VCaP (cell line): ENCODE data around the gene ROR1.

Experiments used
- H3K27ac ChIP-seq: fragments of 450-650 bp; 2 replicates; pipeline ENCODE4 v1.5.1; 2017
- CTCF ChIP-seq: fragments of 450-650 bp; conservative IDR thresholded peaks from 2 replicates; pipeline ENCODE4 v1.5.1; 2017; ENCODE audit warnings: mild to moderate bottlenecking, moderate library complexity

The ROR1 gene

GRCh38 chr1:63799307-63799706, 25.5 kb downstream of the ROR1 start:
- TF ChIP-seq CTCF: no peak
- H3K27ac ChIP-seq: peak overlapping the region; percentile 53

- TF ChIP-seq CTCF: no peak
- peak overlapping the region; percentile 53 for H3K27ac ChIP-seq
Observed at GRCh38 chr1:63799820-63800219, 26.0 kb downstream of the ROR1 start.

DNA sequence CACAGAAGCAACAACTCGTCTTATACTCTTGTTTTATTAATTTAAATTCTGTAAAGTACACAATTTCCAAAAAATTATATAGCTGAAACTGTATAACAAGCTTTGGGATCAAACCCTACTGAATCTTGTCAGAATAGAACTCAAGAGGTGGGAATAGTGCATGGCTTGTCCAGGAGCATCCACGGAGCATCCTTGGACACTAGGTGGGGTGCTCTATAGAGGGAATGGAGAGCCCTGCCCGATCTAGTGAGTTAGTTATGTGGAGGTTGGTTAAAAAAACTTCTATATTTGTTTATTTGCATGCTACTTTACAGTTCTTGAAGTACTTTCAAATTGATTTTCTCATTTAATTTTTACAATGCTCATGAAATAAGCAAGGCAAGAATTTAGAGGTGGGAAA, 28.3 kb downstream of the ROR1 start:
- no peak for TF ChIP-seq CTCF
- H3K27ac ChIP-seq: no peak overlapping the region

- no peak for TF ChIP-seq CTCF
- H3K27ac ChIP-seq: no peak overlapping the region
Observed at GRCh38 chr1:63804829-63805484, 31.1 kb downstream of the ROR1 start.

DNA sequence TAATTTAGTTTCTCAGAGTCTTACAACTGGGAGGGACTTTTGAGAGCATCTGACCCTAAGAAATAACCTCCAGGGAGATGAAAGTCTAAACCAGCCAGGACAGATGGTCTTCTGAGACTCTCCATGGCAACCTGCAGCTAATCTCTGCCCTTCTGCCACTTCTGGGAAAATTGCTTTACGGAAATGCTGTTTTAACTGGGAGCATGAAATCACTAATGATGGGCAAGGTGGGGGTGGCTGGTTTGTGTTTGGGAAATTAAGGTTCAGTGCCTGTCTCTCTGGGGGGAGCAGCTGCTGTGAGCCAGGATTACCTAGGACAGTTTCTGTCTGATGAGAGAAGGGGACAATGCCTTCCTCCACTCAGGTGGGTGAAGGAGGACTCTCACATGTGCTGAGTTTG, 33.2 kb downstream of the ROR1 start:
- no peak for TF ChIP-seq CTCF
- H3K27ac ChIP-seq: no peak overlapping the region

- H3K27ac ChIP-seq: no peak overlapping the region
- no peak for TF ChIP-seq CTCF
Observed at GRCh38 chr1:63810936-63811469, 37.2 kb downstream of the ROR1 start.

DNA sequence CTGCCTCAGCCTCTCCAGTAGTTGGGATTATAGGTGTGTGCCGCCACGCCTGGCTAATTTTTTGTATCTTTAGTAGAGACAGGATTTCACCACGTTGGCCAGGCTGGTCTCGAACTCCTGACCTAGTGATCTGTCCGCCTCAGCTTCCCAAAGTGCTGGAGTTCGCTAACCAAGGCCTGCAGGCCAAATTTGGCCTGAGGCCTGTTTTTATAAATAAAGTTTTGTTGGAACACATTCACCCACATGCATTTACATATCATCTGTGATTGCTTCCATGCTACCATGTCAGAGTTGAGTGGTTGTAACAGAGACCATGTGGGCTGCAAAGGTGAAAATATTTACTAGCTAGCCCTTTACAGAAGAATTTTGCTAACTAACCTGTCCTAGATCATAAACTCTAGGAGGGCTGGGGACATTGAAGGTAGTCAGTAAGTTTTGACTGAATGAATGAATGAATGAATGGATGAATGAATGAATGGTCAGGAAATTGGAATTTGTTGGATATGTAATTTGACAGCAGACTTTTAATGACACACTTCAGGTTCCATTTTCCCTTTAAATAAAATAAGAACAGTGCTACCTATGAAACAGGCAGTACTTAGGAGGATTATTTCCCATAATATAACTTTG, 38.4 kb downstream of the ROR1 start:
- no peak for TF ChIP-seq CTCF
- no peak overlapping the region for H3K27ac ChIP-seq
